PC-9 (cell line): ENCODE results near the gene CDH1.

Experiments used
- CTCF ChIP-seq: fragments of 200-600 bp; sonication (generic); conservative IDR thresholded peaks from 2 replicates; pipeline ENCODE4 v1.6.1; 2017; ENCODE audit warnings: mixed run types, antibody characterized with exemption, mild to moderate bottlenecking, moderate library complexity
- EZH2 ChIP-seq: fragments of 200-600 bp; sonication (generic); IDR thresholded peaks from 2 replicates; pipeline ENCODE4 v1.8.0; 2017; ENCODE audit warnings: antibody characterized with exemption, low read depth

- no peak for TF ChIP-seq CTCF
- TF ChIP-seq EZH2, result no peak
Observed at GRCh38 chr16:68756239-68756915, 19.3 kb downstream of the CDH1 start.
